A549 (cell line): ENCODE data around the gene TOPORS. TPM values are rescaled to one million over a fixed set of nuclear protein-coding genes. Genes with fewer than 3 reads are reported as not detected.

ENCODE experiments used
- ATAC-seq, 2 experiments: fragments of 200-7000 bp in 1 of 2; fragments of >200 bp in 1 of 2; cut with Nextera tagmentation in 1 of 2; cut with Tn5 transposase in 1 of 2; 3 replicates each; pipeline versions ENCODE4 v1.8.0 to v1.9.1; 2018 to 2020; ENCODE audit warnings: mild to moderate bottlenecking in 1 of 2, moderate library complexity in 1 of 2
- CTCF ChIA-PET: fragments of 300-600 bp; sonication (Branson Sonifier 250); formaldehyde crosslinking; extraction: SDS; loops from one replicate; lab custom pipeline; 2021; ENCODE audit warnings: antibody characterized with exemption, inconsistent platforms; lab: Yijun Ruan, JAX
- POLR2A ChIA-PET: fragments of 350-600 bp; formaldehyde crosslinking; extraction: SDS; loops from one replicate; lab custom pipeline; 2021; ENCODE audit warnings: antibody characterized with exemption, inconsistent platforms; lab: Yijun Ruan, JAX
- DNase-seq, 2 experiments: peaks; one replicate each; pipeline versions ENCODE4 v3.0.0 to v3.0.0-alpha.2; 2011 to 2016; ENCODE audit warnings: low read depth in 1 of 2, low spot score in 1 of 2
- FAIRE-seq: peaks from 2 replicates; lab custom pipeline; 2011; peaks lifted over from hg19 to GRCh38; lab: Jason Lieb, UNC
- H3K27ac ChIP-seq, 2 experiments: fragments of >200 bp; sonication (Bioruptor Twin); formaldehyde crosslinking; 3 replicates each; pipeline ENCODE4 v1.5.1; 2016 to 2017
- H3K4me1 ChIP-seq: fragments of >200 bp; sonication (Bioruptor Twin); formaldehyde crosslinking; 3 replicates; pipeline ENCODE4 v1.6.1; 2016
- H3K4me2 ChIP-seq: fragments of >200 bp; sonication (Bioruptor Twin); formaldehyde crosslinking; 3 replicates; pipeline ENCODE4 v1.6.1; 2016
- H3K4me3 ChIP-seq: fragments of >200 bp; sonication (Bioruptor Twin); formaldehyde crosslinking; 3 replicates; pipeline ENCODE4 v1.5.1; 2016
- H3K9me3 ChIP-seq: fragments of >200 bp; sonication (Bioruptor Twin); formaldehyde crosslinking; 3 replicates; pipeline ENCODE4 v1.6.1; 2016
- CEBPB ChIP-seq, 2 experiments: fragments of >200 bp in 1 of 2; sonication (Bioruptor Twin) in 1 of 2; formaldehyde crosslinking in 1 of 2; IDR thresholded peaks; 2 replicates each; pipeline ENCODE4 v1.6.1; 2012 to 2016
- CHD4 ChIP-seq: fragments of 200-600 bp; sonication (generic); IDR thresholded peaks from 2 replicates; pipeline ENCODE4 v1.6.1; 2016; ENCODE audit warnings: antibody characterized with exemption, mild to moderate bottlenecking, borderline replicate concordance
- CTCF ChIP-seq: fragments of >200 bp; sonication (Bioruptor Twin); formaldehyde crosslinking; IDR thresholded peaks from 3 replicates; pipeline ENCODE4 v1.5.1; 2016
- EHF ChIP-seq: fragments of 250-450 bp; sonication (Bioruptor Pico); IDR thresholded peaks from 2 replicates; pipeline ENCODE4 v1.5.0; 2020; ENCODE audit warnings: mild to moderate bottlenecking
- EP300 ChIP-seq, 2 experiments: fragments of >200 bp; sonication (Bioruptor Twin); formaldehyde crosslinking; IDR thresholded peaks; 2 replicates in 1 of 2; 3 replicates in 1 of 2; pipeline ENCODE4 v1.6.1; 2016 to 2017
- FOSB ChIP-seq: fragments of 250-450 bp; sonication (Bioruptor Pico); IDR thresholded peaks from 2 replicates; pipeline ENCODE4 v1.5.0; 2020; ENCODE audit warnings: mild to moderate bottlenecking, moderate library complexity
- HDAC2 ChIP-seq: fragments of 200-600 bp; sonication (generic); IDR thresholded peaks from 2 replicates; pipeline ENCODE4 v1.6.1; 2016
- HOXA7 ChIP-seq: fragments of 250-450 bp; sonication (Bioruptor Pico); IDR thresholded peaks from 2 replicates; pipeline ENCODE4 v1.5.0; 2020; ENCODE audit warnings: mild to moderate bottlenecking, moderate library complexity
- HOXB5 ChIP-seq: fragments of 250-450 bp; sonication (Bioruptor Pico); IDR thresholded peaks from 2 replicates; pipeline ENCODE4 v1.5.0; 2020; ENCODE audit warnings: mild to moderate bottlenecking, moderate library complexity
- JUNB ChIP-seq: fragments of >200 bp; sonication (Bioruptor Twin); formaldehyde crosslinking; IDR thresholded peaks from 2 replicates; pipeline ENCODE4 v1.6.1; 2016
- MAX ChIP-seq: IDR thresholded peaks from 2 replicates; pipeline ENCODE4 v1.6.1; 2012
- POLR2AphosphoS2 ChIP-seq: conservative IDR thresholded peaks from 2 replicates; pipeline ENCODE4 v1.6.1; 2012; ENCODE audit warnings: low read length, improper control_type of control experiment, inconsistent platforms
- RAD21 ChIP-seq, 2 experiments: fragments of >200 bp in 1 of 2; sonication (Bioruptor Twin) in 1 of 2; formaldehyde crosslinking in 1 of 2; IDR thresholded peaks in 1 of 2; conservative IDR thresholded peaks in 1 of 2; 2 replicates in 1 of 2; 3 replicates in 1 of 2; pipeline ENCODE4 v1.6.1; 2012 to 2018; ENCODE audit warnings: inconsistent platforms in 1 of 2
- RARB ChIP-seq: fragments of 250-450 bp; sonication (Bioruptor Pico); IDR thresholded peaks from 2 replicates; pipeline ENCODE4 v1.8.0; 2021; ENCODE audit warnings: mild to moderate bottlenecking, moderate library complexity
- RCOR1 ChIP-seq: fragments of 150-350 bp; IDR thresholded peaks from 2 replicates; pipeline ENCODE4 v1.6.1; 2014; ENCODE audit warnings: antibody characterized with exemption, low read length, low read depth
- REST ChIP-seq: fragments of 200-600 bp; sonication (generic); IDR thresholded peaks from 2 replicates; pipeline ENCODE4 v1.6.1; 2016; ENCODE audit warnings: antibody characterized with exemption, mild to moderate bottlenecking, moderate library complexity
- RFX5 ChIP-seq: fragments of 450-650 bp; IDR thresholded peaks from 2 replicates; pipeline ENCODE4 v1.7.1; 2014; ENCODE audit warnings: antibody characterized with exemption, mild to moderate bottlenecking, moderate library complexity
- SMC3 ChIP-seq: fragments of >200 bp; sonication (Bioruptor Twin); formaldehyde crosslinking; IDR thresholded peaks from 3 replicates; pipeline ENCODE4 v1.6.1; 2018; ENCODE audit warnings: inconsistent platforms
- TFCP2L1 ChIP-seq: fragments of 250-450 bp; sonication (Bioruptor Pico); IDR thresholded peaks from 2 replicates; pipeline ENCODE4 v1.5.0; 2021; ENCODE audit warnings: mild to moderate bottlenecking
- ZSCAN20 ChIP-seq: fragments of 250-450 bp; sonication (Bioruptor Pico); IDR thresholded peaks from 2 replicates; pipeline ENCODE4 v1.8.0; 2022; ENCODE audit warnings: mild to moderate bottlenecking, moderate library complexity
- WGBS: methylation state at CpG from one replicate; pipeline ENCODE4 v1.1.6; 2017; ENCODE audit errors: missing lambda C conversion rate; 5-methylcytosine and 5-hydroxymethylcytosine counted together
- polyA plus RNA-seq, 4 experiments: library from polyadenylated mRNA; depleted of rRNA in 3 of 4; stranded (reverse); fragments of >200 nt; fragmentation: RNase III in 1 of 4; extraction: RNeasy Plus Mini Kit Qiagen cat#74134 plus additional on column Dnase treatment in 1 of 4; gene quantifications; 2 replicates in 3 of 4; 3 replicates in 1 of 4; pipeline ENCODE4 v1.2.3, GENCODE V29; 2011 to 2017

TOPORS gene
- polyA plus RNA-seq, 2 of the 4 experiments (the other 2 are of a cell fraction), result 18.2 to 22.2 TPM

- TF ChIP-seq REST (no peak), ZSCAN20 (CRISPR knock-in tag) (no peak), EP300 (IDR thresholded peaks at IDR 0.05) (no peak), SMC3 (peak; percentile 94)
Measured at GRCh38 chr9:32579706-32580331, 27.4 kb upstream of the TOPORS start (continued).

- H3K4me3 ChIP-seq, result no peak overlapping the region
- H3K4me1 ChIP-seq, result peaks cover 8% of the 10 kb centered on the region; the same call in 2 of the 3 replicates
- DNase-seq (no peak), FAIRE-seq (no peak), ATAC-seq (no peak)
- H3K4me2 ChIP-seq, result peak overlapping the region; percentile 55; the same call in 2 of the 3 replicates
- H3K9me3 ChIP-seq, result no peaks in the 10 kb centered on the region
- ChIA-PET CTCF (interaction anchor here (0.6 to 17.6 kb wide), 33 partner anchors 12 to 419 kb away, joined by 3 to 507 read pairs (median 5); partner anchors contain the start of genes ACO1 and RIGI), POLR2A (no interaction called here)
- 31% methylated on average over 5 of the region's 5 CpGs for WGBS
- H3K27ac ChIP-seq, result no peak overlapping the region
- no peak for TF ChIP-seq RARB (CRISPR knock-in tag)
- TF ChIP-seq RFX5, result no peak
- TF ChIP-seq CEBPB (IDR thresholded peaks at IDR 0.05), result no peak
- no peak for TF ChIP-seq REST
Measured at GRCh38 chr9:32578976-32579375, 26.6 kb upstream of the TOPORS start.

- CTCF ChIA-PET, result interaction anchor here (1.2 to 13.6 kb wide), 4 partner anchors 51 to 391 kb away, joined by 5 to 507 read pairs (median 38); partner anchors contain the start of genes ACO1 and RIGI
- H3K27ac ChIP-seq, result no peak overlapping the region
- no peak for FAIRE-seq
- POLR2A ChIA-PET, result no interaction called here
- TF ChIP-seq RFX5 (no peak), TFCP2L1 (CRISPR knock-in tag) (no peak), ZSCAN20 (CRISPR knock-in tag) (no peak), HOXA7 (CRISPR knock-in tag) (no peak), MAX (no peak)
- H3K4me2 ChIP-seq, result no peak overlapping the region
- peaks cover 12% of the 10 kb centered on the region; the same call in 2 of the 3 replicates for H3K4me1 ChIP-seq
- WGBS, result 32% methylated on average over 3 of the region's 3 CpGs
- H3K9me3 ChIP-seq, result no peaks in the 10 kb centered on the region
- no peak for DNase-seq
- H3K4me3 ChIP-seq, result no peak overlapping the region
- no peak for ATAC-seq
Measured at GRCh38 chr9:32577316-32577715, 24.9 kb upstream of the TOPORS start.

- no peak overlapping the region for H3K4me2 ChIP-seq
- ChIA-PET POLR2A (interaction anchor here (1.1 to 1.3 kb wide), 2 partner anchors 191 to 450 kb away, joined by 3 to 4 read pairs; partner anchors contain the start of genes ACO1 and DNAJA1), CTCF (interaction anchor here (0.7 to 13.6 kb wide), 4 partner anchors 12 to 399 kb away, joined by 3 to 507 read pairs (median 7); no protein-coding TSS in a partner anchor)
- no peak for ATAC-seq
- no peak for FAIRE-seq
- DNase-seq, result no peak
- no peaks in the 10 kb centered on the region for H3K9me3 ChIP-seq
- 63% methylated on average over 1 of the region's 1 CpG for WGBS
- H3K4me3 ChIP-seq, result no peak overlapping the region
- peaks cover 17% of the 10 kb centered on the region for H3K4me1 ChIP-seq
- no peak overlapping the region for H3K27ac ChIP-seq
- TF ChIP-seq HOXB5 (CRISPR knock-in tag) (no peak), EHF (no peak), CHD4 (no peak), RAD21 (conservative IDR thresholded peaks at IDR 0.05 in 1 of 2, IDR thresholded peaks at IDR 0.05 in 1 of 2) (no peak), JUNB (no peak), TFCP2L1 (CRISPR knock-in tag) (no peak), POLR2AphosphoS2 (no peak), FOSB (no peak), HDAC2 (no peak), RCOR1 (no peak), CTCF (no peak)
Measured at GRCh38 chr9:32574858-32575257, 22.5 kb upstream of the TOPORS start.
